Heart left ventricle (tissue), 16 donors: ENCODE measurements around the gene RING1. TPM values are rescaled to one million over a fixed set of nuclear protein-coding genes. Genes with fewer than 3 reads are reported as not detected.
A peak's percentile ranks its signal among the peaks of the same experiment; 100 is the strongest.

ENCODE experiments used
- ATAC-seq, 4 donors: fragments of 200-7000 bp; cut with Tn5 transposase; one replicate each; pipeline ENCODE4 v1.9.1; 2020 to 2022; ENCODE audit warnings: moderate library complexity in 4 of 4, mild to moderate bottlenecking in 3 of 4, moderate number of reproducible peaks in 1 of 4
- DNase-seq, 5 donors: peaks; one replicate each; pipeline ENCODE4 v3.0.0-alpha.2; 2020
- H3K27ac ChIP-seq, 12 donors: fragments of 200-600 bp; sonication (generic) in 4 of 12; one replicate each; pipeline versions ENCODE4 v1.5.0 to v1.8.0; 2016 to 2022; ENCODE audit warnings: mild to moderate bottlenecking in 2 of 12
- H3K27me3 ChIP-seq, 9 donors: fragments of 200-600 bp; sonication (generic) in 2 of 9; one replicate each; pipeline versions ENCODE4 v1.5.1 to v1.8.0; 2016 to 2022; ENCODE audit warnings: mild to moderate bottlenecking in 3 of 9
- H3K36me3 ChIP-seq, 9 donors: fragments of 200-600 bp; sonication (generic) in 2 of 9; one replicate each; pipeline versions ENCODE4 v1.5.0 to v1.8.0; 2018 to 2022; ENCODE audit warnings: mild to moderate bottlenecking in 2 of 9
- H3K4me1 ChIP-seq, 12 donors: fragments of 200-600 bp; sonication (generic) in 4 of 12; one replicate each; pipeline versions ENCODE4 v1.5.0 to v1.8.0; 2016 to 2022; ENCODE audit warnings: mild to moderate bottlenecking in 3 of 12
- H3K4me3 ChIP-seq, 12 donors: fragments of 200-600 bp; sonication (generic) in 4 of 12; one replicate each; pipeline versions ENCODE4 v1.5.0 to v1.8.0; 2017 to 2022; ENCODE audit warnings: mild to moderate bottlenecking in 9 of 12, moderate library complexity in 4 of 12
- H3K9me3 ChIP-seq, 12 donors: fragments of 200-600 bp; sonication (generic) in 4 of 12; one replicate each; pipeline versions ENCODE4 v1.5.0 to v1.8.0; 2016 to 2022; ENCODE audit warnings: mild to moderate bottlenecking in 1 of 12
- CTCF ChIP-seq, 12 donors: fragments of 200-600 bp; sonication (generic) in 4 of 12; IDR thresholded peaks; one replicate each; pipeline versions ENCODE4 v1.5.0 to v1.8.0; 2018 to 2022; ENCODE audit warnings: antibody characterized with exemption in 12 of 12, mild to moderate bottlenecking in 5 of 12
- POLR2A ChIP-seq, 2 donors: fragments of 450-650 bp; IDR thresholded peaks; one replicate each; pipeline ENCODE4 v1.6.1; 2017; ENCODE audit warnings: antibody characterized with exemption in 2 of 2, mild to moderate bottlenecking in 2 of 2, moderate library complexity in 2 of 2
- WGBS, 4 donors: extraction: QIAGEN DNeasy Blood & Tissue Kit in 2 of 4; methylation state at CpG; one replicate each; pipeline versions ENCODE4 v1.1.5 to v1.1.7; 2013 to 2018; 5-methylcytosine and 5-hydroxymethylcytosine counted together
- intact Hi-C, 10 donors: fragments of 100-400 bp; cut with DNase I; formaldehyde crosslinking; loops; one replicate each; pipeline versions ENCODE4 v1.11.1 to v1.14.2; 2022
- polyA plus RNA-seq, 2 donors: library from polyadenylated mRNA; stranded (reverse); fragments of 200-250 nt; gene quantifications; one replicate each; pipeline ENCODE4 v1.2.3, GENCODE V29; 2013
- total RNA-seq, 9 donors: library from RNA; depleted of rRNA in 2 of 9; stranded (reverse); fragments of >200 nt in 2 of 9; fragmentation: NEBNext Ultra II Directional in 3 of 9; extraction: Animal tissue kit (Norgen Biotek cat#: 25700) in 3 of 9; gene quantifications; one replicate each; pipeline versions ENCODE4 v1.1.0 to v1.2.4, GENCODE V29; 2016 to 2023
- donor health status: ischemic (EF 13 %, LVEDD 7.1; RV severe dilation, severe dysfunction).
- donor health status: healthy with polysubstance abuse.
- donor health status: DM: no; HTN: yes; CAD: no.
- donor health status: DM: no; HTN: no; CAD: no.
- donor health status: ischemic (EF 25% LVEDD 6.9; RV normal size, moderate dysfunction).
- donor health status: ischemic (EF 25% LVEDD 5.7; RV mildly dilated, moderate dysfunction).
- donor health status: healthy.
- donor health status: DM: yes; HTN: yes; CAD: no.
- donor health status: ischemic (EF 35%, LVEDD 5.7; RV mildly dilated, moderate dysfunction).
- donor health status: nonischemic (EF 11% LVEDD 7.7; RV severe dilation, severe dysfunction).
- donor health status: DM: yes; HTN: yes; CAD: no.
- donor health status: PGD.
- donor health status: ischemic (EF 29% LVEDD 5.4; RV normal size, mild dysfunction).
- donor health status: nonischemic (EF 23%, LVEDD 6.1; RV moderate dilation, normal function).

Gene RING1
- total and polyA plus RNA-seq, 11 donors, result 8.4 to 36.9 (median 27.3) TPM

GRCh38 chr6:33193619-33194018 is 14.7 kb upstream of the RING1 start:
- no peaks in the 10 kb centered on the region for H3K9me3 ChIP-seq
- TF ChIP-seq CTCF (IDR thresholded peaks at IDR 0.05) (no peak), POLR2A (IDR thresholded peaks at IDR 0.05) (no peak)
- peak overlapping the region in 9 of 12 donors; percentile 26 to 81 (median 54) for H3K27ac ChIP-seq
- peaks cover 0 to 55% (median 32%) of the 10 kb centered on the region in 12 donors for H3K4me1 ChIP-seq
- 44 to 66% (median 51%) methylated on average over 5 to 6 of the region's 6 CpGs for WGBS, 4 donors
- peaks cover 0 to 45% (median 36%) of the 10 kb centered on the region in 9 donors for H3K36me3 ChIP-seq
- ATAC-seq, result no peak
- H3K27me3 ChIP-seq, result peaks cover 0 to 21% (median 0%) of the 10 kb centered on the region in 9 donors
- intact Hi-C loops, result no loop called here
- H3K4me3 ChIP-seq, result peak overlapping the region in 8 of 12 donors; percentile 38 to 63 (median 54)
- DNase-seq, result no peak

- ATAC-seq, result no peak
- Histone ChIP-seq H3K27me3 (peaks cover 0 to 21% (median 0%) of the 10 kb centered on the region in 9 donors), H3K4me3 (no peak overlapping the region), H3K36me3 (peaks cover 0 to 45% (median 36%) of the 10 kb centered on the region in 9 donors), H3K9me3 (no peaks in the 10 kb centered on the region), H3K4me1 (peaks cover 0 to 63% (median 36%) of the 10 kb centered on the region in 12 donors), H3K27ac (no peak overlapping the region)
- WGBS, 4 donors, result 56 to 69% (median 64%) methylated on average over 8 of the region's 8 CpGs
- no peak for DNase-seq
- TF ChIP-seq POLR2A (IDR thresholded peaks at IDR 0.05), result no peak
- TF ChIP-seq CTCF (IDR thresholded peaks at IDR 0.05), result no peak
- intact Hi-C loops, result no loop called here
These were observed 13.8 kb upstream of the RING1 start for GRCh38 chr6:33194431-33194979.

GRCh38 chr6:33195304-33196165 is 12.8 kb upstream of the RING1 start:
- ATAC-seq (no peak), DNase-seq (peak in 1 of 5 donors; percentile 49)
- no peak for TF ChIP-seq POLR2A (IDR thresholded peaks at IDR 0.05)
- WGBS, 4 donors, result 76 to 79% (median 77%) methylated on average over 15 of the region's 15 CpGs
- H3K27me3 ChIP-seq, result peaks cover 0 to 19% (median 0%) of the 10 kb centered on the region in 9 donors
- intact Hi-C loops, result loop anchor here in 5 of 10 donors (2.0 to 5.0 kb wide), 2 partner anchors 33 to 35 kb away; no protein-coding TSS in a partner anchor
- H3K4me3 ChIP-seq, result no peak overlapping the region
- H3K36me3 ChIP-seq, result peaks cover 0 to 45% (median 36%) of the 10 kb centered on the region in 9 donors
- H3K27ac ChIP-seq, result peak overlapping the region in 2 of 12 donors; percentile 5 to 9
- peaks cover 0 to 66% (median 38%) of the 10 kb centered on the region in 12 donors for H3K4me1 ChIP-seq
- no peaks in the 10 kb centered on the region for H3K9me3 ChIP-seq

- DNase-seq, result peak in 3 of 5 donors; percentile 35 to 60 (median 54)
- WGBS, 4 donors, result 24 to 26% (median 25%) methylated on average over 8 to 12 of the region's 12 CpGs
- peak overlapping the region in 4 of 12 donors; percentile 2 to 40 (median 30) for H3K27ac ChIP-seq
These were observed 10.8 kb upstream of the RING1 start for GRCh38 chr6:33197431-33198048.

More at GRCh38 chr6:33197431-33198048, 10.8 kb upstream of the RING1 start:
- Histone ChIP-seq H3K9me3 (no peaks in the 10 kb centered on the region), H3K4me1 (peaks cover 3 to 69% (median 44%) of the 10 kb centered on the region in 12 donors), H3K4me3 (no peak overlapping the region), H3K36me3 (peaks cover 0 to 58% (median 43%) of the 10 kb centered on the region in 9 donors), H3K27me3 (peaks cover 0 to 2% (median 0%) of the 10 kb centered on the region in 9 donors)
- peak; percentile 12 to 51 (median 27) for ATAC-seq
- intact Hi-C loops, result loop anchor here in 8 of 10 donors (2.0 to 5.0 kb wide), 3 partner anchors 35 to 37 kb away; no protein-coding TSS in a partner anchor
- no peak for TF ChIP-seq POLR2A (IDR thresholded peaks at IDR 0.05)
- peak; percentile 53 to 78 (median 68) for TF ChIP-seq CTCF (IDR thresholded peaks at IDR 0.05)
